H1 (cell line): ENCODE results near the gene KRT10. TPM values are rescaled to one million over a fixed set of nuclear protein-coding genes. Genes with fewer than 3 reads are reported as not detected.

Experiments
- CHD2 ChIP-seq: IDR thresholded peaks from 2 replicates; pipeline ENCODE4 v1.6.1; 2012; ENCODE audit warnings: low read length, improper control_type of control experiment
- polyA plus RNA-seq, 7 experiments: library from polyadenylated mRNA; depleted of rRNA in 3 of 7; stranded (reverse) in 5 of 7; unstranded in 2 of 7; fragments of >200 nt in 5 of 7; fragments of 200-250 nt in 2 of 7; gene quantifications; 1 replicate in 5 of 7; 2 replicates in 1 of 7; 4 replicates in 1 of 7; pipeline versions ENCODE4 v1.2.1 to v1.2.3, GENCODE V29; 2011 to 2013; ENCODE audit warnings: missing spikeins in 2 of 7, mixed read lengths in 2 of 7
- total RNA-seq: library from RNA; stranded (reverse); fragmentation: NEBNext Ultra II Directional; extraction: Animal tissue kit (Norgen Biotek cat#: 25700); gene quantifications from 2 replicates; pipeline ENCODE4 v1.2.1, GENCODE V29; 2021

KRT10 gene
- total and polyA plus RNA-seq, 2 of the 8 experiments (the other 6 are each of a cell fraction or from before 2014, with no cell fraction given) = 3.5 to 39.4 TPM

- TF ChIP-seq CHD2 = no peak
Measured at GRCh38 chr17:40795019-40795667, 27.3 kb downstream of the KRT10 start (continued).
